ENCODE data around the gene TBC1D23. TPM values are rescaled to one million over a fixed set of nuclear protein-coding genes. Genes with fewer than 3 reads are reported as not detected.

The TBC1D23 gene
- total and polyA plus RNA-seq, 2 of the 13 experiments (the other 11 are each of a cell fraction or from before 2014, with no cell fraction given): 28.7 to 35.4 TPM

DNA sequence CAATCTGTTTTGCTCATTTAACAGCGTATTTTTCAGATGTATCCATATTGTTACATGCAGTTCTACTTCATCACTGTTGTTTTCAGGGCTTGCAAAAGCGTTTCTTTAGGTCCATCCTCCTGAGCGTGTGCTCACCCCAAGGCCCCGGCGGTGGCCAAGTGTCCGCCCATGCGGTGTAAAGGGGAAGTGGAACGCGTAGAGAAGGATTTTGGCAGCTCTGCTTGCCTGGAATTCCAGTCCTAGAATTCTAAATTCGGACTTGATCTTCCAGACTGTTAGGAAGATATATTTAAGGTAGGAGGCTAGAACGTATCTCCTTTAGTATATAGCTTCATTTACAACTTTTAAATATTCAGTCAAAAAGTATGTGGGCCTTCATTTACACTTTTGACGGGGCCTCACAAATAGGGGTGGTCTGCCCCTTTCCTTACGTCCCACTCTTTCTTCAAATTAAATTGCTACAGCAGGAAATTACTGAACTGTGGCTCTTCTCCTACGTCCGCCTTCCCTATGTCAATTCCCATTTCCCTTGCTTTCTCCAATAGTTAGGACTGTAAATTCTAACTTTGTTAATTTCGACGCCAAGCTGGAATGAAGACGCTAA lies 609 bp upstream of the TBC1D23 start (continued):
- TF ChIP-seq, protein P1, sequence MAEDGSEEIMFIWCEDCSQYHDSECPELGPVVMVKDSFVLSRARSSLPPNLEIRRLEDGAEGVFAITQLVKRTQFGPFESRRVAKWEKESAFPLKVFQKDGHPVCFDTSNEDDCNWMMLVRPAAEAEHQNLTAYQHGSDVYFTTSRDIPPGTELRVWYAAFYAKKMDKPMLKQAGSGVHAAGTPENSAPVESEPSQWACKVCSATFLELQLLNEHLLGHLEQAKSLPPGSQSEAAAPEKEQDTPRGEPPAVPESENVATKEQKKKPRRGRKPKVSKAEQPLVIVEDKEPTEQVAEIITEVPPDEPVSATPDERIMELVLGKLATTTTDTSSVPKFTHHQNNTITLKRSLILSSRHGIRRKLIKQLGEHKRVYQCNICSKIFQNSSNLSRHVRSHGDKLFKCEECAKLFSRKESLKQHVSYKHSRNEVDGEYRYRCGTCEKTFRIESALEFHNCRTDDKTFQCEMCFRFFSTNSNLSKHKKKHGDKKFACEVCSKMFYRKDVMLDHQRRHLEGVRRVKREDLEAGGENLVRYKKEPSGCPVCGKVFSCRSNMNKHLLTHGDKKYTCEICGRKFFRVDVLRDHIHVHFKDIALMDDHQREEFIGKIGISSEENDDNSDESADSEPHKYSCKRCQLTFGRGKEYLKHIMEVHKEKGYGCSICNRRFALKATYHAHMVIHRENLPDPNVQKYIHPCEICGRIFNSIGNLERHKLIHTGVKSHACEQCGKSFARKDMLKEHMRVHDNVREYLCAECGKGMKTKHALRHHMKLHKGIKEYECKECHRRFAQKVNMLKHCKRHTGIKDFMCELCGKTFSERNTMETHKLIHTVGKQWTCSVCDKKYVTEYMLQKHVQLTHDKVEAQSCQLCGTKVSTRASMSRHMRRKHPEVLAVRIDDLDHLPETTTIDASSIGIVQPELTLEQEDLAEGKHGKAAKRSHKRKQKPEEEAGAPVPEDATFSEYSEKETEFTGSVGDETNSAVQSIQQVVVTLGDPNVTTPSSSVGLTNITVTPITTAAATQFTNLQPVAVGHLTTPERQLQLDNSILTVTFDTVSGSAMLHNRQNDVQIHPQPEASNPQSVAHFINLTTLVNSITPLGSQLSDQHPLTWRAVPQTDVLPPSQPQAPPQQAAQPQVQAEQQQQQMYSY (CRISPR knock-in tag; IDR thresholded peaks at IDR 0.05): no peak
- TF ChIP-seq ZNF879 (CRISPR knock-in tag; IDR thresholded peaks at IDR 0.05) (0 out of 2 replicates have a peak, but pooled peaks have one; percentile 76), ZNF496 (CRISPR knock-in tag; IDR thresholded peaks at IDR 0.05; ENCODE audit: insufficient replicate concordance) (no peak), ZNF713 (CRISPR knock-in tag; IDR thresholded peaks at IDR 0.05) (no peak), ZSCAN30 (CRISPR knock-in tag; IDR thresholded peaks at IDR 0.05) (no peak), NKX3-1 (CRISPR knock-in tag; IDR thresholded peaks at IDR 0.05) (no peak), KDM5A (IDR thresholded peaks at IDR 0.05; ENCODE audit: borderline replicate concordance, low read length) (no peak), SAP130 (CRISPR knock-in tag; IDR thresholded peaks at IDR 0.05; ENCODE audit: low read depth) (no peak), SP140L (CRISPR knock-in tag; IDR thresholded peaks at IDR 0.05; ENCODE audit: borderline replicate concordance) (peak; percentile 59; the same call in 1 of the 2 replicates), ZNF460 (CRISPR knock-in tag; IDR thresholded peaks at IDR 0.05; ENCODE audit: borderline replicate concordance) (no peak), SRF (IDR thresholded peaks at IDR 0.05; ENCODE audit: low read depth, low read length) (no peak), ZNF724P (CRISPR knock-in tag; IDR thresholded peaks at IDR 0.05; ENCODE audit: borderline replicate concordance) (0 out of 2 replicates have a peak, but pooled peaks have one; percentile 22), ZNF768 (CRISPR knock-in tag; IDR thresholded peaks at IDR 0.05) (no peak), ZNF558 (CRISPR knock-in tag; IDR thresholded peaks at IDR 0.05; ENCODE audit: borderline replicate concordance) (no peak), RNF2 (conservative IDR thresholded peaks at IDR 0.05; ENCODE audit: low read depth) (no peak)
- TF ChIP-seq, protein P2, sequence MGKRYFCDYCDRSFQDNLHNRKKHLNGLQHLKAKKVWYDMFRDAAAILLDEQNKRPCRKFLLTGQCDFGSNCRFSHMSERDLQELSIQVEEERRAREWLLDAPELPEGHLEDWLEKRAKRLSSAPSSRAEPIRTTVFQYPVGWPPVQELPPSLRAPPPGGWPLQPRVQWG (CRISPR knock-in tag; IDR thresholded peaks at IDR 0.05; ENCODE audit: borderline replicate concordance, low read depth): no peak
- TF ChIP-seq, protein P3, sequence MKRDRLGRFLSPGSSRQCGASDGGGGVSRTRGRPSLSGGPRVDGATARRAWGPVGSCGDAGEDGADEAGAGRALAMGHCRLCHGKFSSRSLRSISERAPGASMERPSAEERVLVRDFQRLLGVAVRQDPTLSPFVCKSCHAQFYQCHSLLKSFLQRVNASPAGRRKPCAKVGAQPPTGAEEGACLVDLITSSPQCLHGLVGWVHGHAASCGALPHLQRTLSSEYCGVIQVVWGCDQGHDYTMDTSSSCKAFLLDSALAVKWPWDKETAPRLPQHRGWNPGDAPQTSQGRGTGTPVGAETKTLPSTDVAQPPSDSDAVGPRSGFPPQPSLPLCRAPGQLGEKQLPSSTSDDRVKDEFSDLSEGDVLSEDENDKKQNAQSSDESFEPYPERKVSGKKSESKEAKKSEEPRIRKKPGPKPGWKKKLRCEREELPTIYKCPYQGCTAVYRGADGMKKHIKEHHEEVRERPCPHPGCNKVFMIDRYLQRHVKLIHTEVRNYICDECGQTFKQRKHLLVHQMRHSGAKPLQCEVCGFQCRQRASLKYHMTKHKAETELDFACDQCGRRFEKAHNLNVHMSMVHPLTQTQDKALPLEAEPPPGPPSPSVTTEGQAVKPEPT (CRISPR knock-in tag; IDR thresholded peaks at IDR 0.05; ENCODE audit: low read depth): no peak
- TF ChIP-seq, protein P4, sequence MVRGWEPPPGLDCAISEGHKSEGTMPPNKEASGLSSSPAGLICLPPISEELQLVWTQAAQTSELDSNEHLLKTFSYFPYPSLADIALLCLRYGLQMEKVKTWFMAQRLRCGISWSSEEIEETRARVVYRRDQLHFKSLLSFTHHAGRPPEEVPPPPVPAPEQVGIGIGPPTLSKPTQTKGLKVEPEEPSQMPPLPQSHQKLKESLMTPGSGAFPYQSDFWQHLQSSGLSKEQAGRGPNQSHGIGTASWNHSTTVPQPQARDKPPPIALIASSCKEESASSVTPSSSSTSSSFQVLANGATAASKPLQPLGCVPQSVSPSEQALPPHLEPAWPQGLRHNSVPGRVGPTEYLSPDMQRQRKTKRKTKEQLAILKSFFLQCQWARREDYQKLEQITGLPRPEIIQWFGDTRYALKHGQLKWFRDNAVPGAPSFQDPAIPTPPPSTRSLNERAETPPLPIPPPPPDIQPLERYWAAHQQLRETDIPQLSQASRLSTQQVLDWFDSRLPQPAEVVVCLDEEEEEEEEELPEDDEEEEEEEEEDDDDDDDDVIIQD (CRISPR knock-in tag; IDR thresholded peaks at IDR 0.05; ENCODE audit: low read depth): no peak
- TF ChIP-seq, protein P5, sequence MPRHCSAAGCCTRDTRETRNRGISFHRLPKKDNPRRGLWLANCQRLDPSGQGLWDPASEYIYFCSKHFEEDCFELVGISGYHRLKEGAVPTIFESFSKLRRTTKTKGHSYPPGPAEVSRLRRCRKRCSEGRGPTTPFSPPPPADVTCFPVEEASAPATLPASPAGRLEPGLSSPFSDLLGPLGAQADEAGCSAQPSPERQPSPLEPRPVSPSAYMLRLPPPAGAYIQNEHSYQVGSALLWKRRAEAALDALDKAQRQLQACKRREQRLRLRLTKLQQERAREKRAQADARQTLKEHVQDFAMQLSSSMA (CRISPR knock-in tag; IDR thresholded peaks at IDR 0.05): no peak
- TF ChIP-seq, protein P6, sequence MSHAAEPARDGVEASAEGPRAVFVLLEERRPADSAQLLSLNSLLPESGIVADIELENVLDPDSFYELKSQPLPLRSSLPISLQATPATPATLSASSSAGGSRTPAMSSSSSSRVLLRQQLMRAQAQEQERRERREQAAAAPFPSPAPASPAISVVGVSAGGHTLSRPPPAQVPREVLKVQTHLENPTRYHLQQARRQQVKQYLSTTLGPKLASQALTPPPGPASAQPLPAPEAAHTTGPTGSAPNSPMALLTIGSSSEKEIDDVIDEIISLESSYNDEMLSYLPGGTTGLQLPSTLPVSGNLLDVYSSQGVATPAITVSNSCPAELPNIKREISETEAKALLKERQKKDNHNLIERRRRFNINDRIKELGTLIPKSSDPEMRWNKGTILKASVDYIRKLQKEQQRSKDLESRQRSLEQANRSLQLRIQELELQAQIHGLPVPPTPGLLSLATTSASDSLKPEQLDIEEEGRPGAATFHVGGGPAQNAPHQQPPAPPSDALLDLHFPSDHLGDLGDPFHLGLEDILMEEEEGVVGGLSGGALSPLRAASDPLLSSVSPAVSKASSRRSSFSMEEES (CRISPR knock-in tag; IDR thresholded peaks at IDR 0.05): 0 out of 2 replicates have a peak, but pooled peaks have one; percentile 10

Measured in HepG2 (cell line).